SIG-M5 treated with dmso at 0.1 percent for 504 hours (cell line): ENCODE measurements around the gene RAB4B.
"Not testable (repeated sequence)": the region's sequence is repeated elsewhere in the genome, so short reads cannot be mapped to it uniquely, and the experiment has no call there.

Experiments
- DNase-seq: peaks from one replicate; lab custom pipeline; 2025; ENCODE audit not compliant: unreplicated experiment; lab: John Stamatoyannopoulos, UW

The RAB4B gene

GRCh38 chr19:40778706-40779284 lies 748 bp downstream of the RAB4B start:
- DNase-seq: peak; percentile 31

DNA sequence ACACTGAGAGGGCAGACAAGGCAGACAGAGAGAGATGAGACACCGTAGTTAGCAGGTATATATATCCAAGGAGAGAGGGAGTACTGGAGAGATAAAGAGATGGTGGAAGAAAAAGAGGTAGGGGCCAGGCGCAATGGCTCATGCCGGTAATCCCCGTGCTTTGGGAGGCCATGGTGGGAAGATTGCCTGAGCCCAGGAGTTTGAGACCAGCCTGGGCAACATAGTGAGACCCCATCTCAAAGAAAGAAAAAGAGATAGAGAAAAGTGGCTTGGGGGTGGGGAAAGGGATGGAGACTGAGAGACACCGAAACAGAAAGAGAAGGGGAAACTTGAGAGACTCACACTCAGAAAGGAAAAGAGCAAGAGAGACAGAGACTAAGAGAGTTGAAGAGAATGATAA lies 2.5 kb downstream of the RAB4B start:
- no peak for DNase-seq

GRCh38 chr19:40781140-40781539 lies 3.1 kb downstream of the RAB4B start:
- no peak for DNase-seq

- DNase-seq: no peak
Observed at GRCh38 chr19:40783711-40784110, 5.7 kb downstream of the RAB4B start.

- DNase-seq: not testable (repeated sequence)
Observed at GRCh38 chr19:40784146-40784545, 6.1 kb downstream of the RAB4B start.

DNA sequence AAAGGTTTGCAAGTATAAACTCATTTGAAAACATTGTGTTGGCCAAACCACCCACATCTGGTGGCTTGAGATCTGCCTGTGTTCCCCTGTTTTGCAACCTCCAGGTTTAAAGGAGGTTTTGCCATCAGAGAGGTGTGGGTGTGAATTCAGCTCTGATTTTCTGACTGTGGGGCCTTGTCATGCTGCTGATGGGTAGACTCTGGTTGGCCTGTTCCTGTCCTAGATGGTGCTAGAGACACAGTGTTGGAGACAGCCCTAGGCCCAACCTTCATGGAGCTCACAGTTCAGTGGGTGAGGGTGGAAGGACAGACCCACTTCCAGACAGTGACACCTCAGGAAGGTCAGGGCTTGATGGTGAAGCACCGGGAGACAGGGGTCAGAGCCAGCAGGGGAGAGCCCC lies 7.5 kb downstream of the RAB4B start:
- DNase-seq: no peak

- DNase-seq: no peak
Observed at GRCh38 chr19:40786060-40787037, 8.3 kb downstream of the RAB4B start.

GRCh38 chr19:40791349-40791748 lies 13.3 kb downstream of the RAB4B start:
- no peak for DNase-seq

DNA sequence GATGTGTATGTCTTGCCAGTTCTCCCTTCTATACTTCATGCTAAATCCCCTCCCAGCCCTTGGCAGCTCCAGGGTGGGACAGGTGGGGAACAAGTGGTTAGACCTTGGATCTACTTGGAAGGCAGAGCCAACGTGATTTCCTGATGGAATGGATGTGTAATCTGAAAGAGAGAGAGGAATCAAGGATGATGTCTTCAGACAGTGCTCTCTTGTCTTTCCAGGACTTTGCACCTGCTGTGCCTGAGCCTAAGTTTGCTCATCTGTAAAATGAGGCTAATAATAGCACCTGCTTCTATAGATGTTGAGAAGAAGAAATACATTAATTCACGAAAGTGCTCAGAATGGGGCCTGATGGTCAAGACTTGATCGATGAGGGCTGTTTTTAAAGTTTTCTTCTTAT lies 13.9 kb downstream of the RAB4B start:
- no peak for DNase-seq

DNA sequence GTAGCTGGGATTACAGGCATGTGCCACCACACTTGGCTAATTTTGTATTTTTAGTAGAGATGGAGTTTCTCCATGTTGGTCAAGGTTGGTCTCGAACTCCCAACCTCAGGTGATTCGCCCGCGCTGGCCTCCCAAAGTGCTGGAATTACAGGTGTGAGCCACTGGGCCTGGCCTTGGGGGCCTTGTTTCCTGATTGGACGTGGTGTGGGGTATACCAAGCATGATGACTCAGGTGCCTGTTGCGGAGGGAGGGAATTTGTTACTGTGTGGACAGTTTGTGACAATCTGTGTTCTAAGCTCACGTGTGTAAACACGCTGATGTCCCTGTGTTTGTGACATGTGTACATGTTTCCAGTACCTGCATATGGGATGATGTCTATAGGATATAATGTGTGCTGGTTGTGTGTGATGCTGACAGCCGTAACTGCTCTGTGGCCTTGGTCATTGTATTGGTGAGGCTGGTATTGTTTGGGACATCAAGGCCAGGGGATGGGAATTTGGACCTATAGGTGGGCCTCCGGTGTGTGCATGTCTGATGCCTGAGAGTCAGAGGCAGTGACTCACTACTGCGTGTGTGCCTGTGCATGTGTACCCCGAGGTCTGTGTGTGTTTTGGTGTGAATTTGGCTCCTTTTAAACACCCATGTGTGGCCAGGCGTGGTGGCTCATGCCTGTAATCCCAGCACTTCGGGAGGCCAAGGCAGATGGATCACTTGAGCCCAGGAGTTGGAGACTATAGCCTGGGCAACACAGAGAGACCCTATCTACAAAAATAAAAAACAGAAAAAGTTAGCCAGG lies 19.3 kb downstream of the RAB4B start:
- no peak for DNase-seq

- DNase-seq: peak; percentile 62
Observed at GRCh38 chr19:40797963-40798682, 20.1 kb downstream of the RAB4B start.

GRCh38 chr19:40798683-40799557 lies 20.9 kb downstream of the RAB4B start, which contains the start of gene EGLN2:
Gene EGLN2, plus strand, starts transcription at chr19:40799191. Its CDS starts 1,382 bp downstream, at chr19:40800573.
- peak; percentile 98 for DNase-seq

DNA sequence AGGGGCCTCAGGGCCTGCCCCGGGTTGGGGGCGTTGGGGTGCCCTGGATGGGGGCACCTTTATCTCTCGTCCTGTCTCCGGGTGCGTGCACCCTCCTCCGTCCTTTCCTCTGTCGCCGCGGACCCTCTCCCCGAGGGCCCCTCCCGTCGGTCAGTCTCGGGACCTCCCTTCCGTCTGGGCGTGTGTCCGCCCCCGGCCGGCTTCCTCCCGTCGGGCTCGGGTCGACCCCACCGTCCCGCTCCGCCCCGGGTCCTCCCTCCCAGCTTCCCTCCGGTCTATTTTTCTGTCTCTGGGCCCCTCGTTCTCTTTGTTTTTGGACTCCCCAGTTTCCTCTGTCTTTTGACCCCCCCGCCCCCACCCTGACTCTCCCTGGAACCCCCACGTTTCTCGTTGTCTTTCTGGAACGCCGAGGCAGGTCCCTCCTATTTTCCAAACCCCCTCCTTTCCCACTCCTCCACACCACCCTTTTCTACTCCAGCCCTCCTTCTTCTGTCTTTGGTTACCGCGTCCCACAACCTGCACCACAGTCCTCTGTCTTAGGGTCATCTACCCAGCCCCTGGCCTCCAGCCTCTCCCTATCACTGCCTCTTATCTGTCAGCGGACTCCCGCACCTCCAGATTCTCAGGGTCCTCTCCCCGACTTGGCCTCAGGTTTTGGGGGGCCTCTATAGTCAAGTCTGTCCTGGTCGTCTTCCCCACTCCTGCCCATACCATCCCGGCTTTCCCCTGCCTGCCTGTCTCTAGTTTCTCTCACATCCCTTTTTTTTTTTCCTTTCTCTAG lies 21.7 kb downstream of the RAB4B start:
- peak; percentile 20 for DNase-seq

- no peak for DNase-seq
Observed at GRCh38 chr19:40800339-40800996, 22.4 kb downstream of the RAB4B start.

DNA sequence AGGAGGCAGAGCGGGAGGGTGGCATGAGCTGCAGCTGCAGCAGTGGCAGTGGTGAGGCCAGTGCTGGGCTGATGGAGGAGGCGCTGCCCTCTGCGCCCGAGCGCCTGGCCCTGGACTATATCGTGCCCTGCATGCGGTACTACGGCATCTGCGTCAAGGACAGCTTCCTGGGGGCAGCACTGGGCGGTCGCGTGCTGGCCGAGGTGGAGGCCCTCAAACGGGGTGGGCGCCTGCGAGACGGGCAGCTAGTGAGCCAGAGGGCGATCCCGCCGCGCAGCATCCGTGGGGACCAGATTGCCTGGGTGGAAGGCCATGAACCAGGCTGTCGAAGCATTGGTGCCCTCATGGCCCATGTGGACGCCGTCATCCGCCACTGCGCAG lies 22.9 kb downstream of the RAB4B start:
- no peak for DNase-seq

- no peak for DNase-seq
Observed at GRCh38 chr19:40801426-40802299, 23.6 kb downstream of the RAB4B start.

- no peak for DNase-seq
Observed at GRCh38 chr19:40802300-40803169, 24.5 kb downstream of the RAB4B start.
